ENCODE measurements around the gene MIER2.
"Not testable (repeated sequence)": the region's sequence is repeated elsewhere in the genome, so short reads cannot be mapped to it uniquely, and the experiment has no call there.

MIER2 gene, protein sequence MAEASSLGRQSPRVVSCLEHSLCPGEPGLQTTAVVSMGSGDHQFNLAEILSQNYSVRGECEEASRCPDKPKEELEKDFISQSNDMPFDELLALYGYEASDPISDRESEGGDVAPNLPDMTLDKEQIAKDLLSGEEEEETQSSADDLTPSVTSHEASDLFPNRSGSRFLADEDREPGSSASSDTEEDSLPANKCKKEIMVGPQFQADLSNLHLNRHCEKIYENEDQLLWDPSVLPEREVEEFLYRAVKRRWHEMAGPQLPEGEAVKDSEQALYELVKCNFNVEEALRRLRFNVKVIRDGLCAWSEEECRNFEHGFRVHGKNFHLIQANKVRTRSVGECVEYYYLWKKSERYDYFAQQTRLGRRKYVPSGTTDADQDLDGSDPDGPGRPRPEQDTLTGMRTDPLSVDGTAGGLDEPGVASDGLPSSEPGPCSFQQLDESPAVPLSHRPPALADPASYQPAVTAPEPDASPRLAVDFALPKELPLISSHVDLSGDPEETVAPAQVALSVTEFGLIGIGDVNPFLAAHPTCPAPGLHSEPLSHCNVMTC

DNA sequence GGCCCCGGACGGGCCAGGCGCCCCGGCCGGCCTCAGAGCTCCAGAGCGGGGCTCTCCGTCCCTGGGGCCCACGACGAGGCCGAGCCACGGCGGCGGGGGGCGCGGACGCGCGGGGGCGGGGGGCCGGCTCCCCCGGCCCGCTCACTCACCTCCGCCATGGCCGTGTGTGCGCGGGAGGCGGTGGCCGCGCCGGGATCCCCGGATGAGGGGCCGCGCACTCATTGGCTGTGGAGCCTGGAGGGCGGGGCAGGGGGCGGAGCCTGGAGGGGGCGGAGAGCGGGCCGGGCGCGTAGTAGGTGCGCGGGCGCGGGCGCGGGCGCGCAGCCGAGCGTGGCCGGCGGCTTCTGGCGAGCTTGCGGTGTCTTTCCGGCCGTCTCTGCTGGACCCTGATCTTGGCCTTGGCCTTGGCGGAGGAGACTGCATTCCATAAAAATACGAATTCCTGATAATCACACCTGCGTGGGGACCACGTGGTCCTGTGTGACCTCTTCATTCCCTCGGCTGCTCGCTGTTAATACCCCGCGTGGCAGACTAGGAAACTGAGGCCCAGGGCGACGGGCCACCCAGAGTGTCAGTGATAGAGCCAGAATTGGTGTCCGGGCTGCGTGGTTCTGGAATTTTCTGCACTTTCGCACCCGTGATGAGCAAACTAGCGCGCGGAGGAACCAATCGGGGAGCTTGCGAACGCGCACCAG, at the start of gene MIER2:
Gene MIER2, minus strand, starts transcription at position 172 of the 695 bp plus-strand sequence. Its CDS starts 14 bp downstream, at position 158.
- CTCF ChIA-PET, result no interaction called here
- H3K27ac ChIP-seq, result peak within 1 kb of the TSS; percentile 83
- TF ChIP-seq, protein P1, sequence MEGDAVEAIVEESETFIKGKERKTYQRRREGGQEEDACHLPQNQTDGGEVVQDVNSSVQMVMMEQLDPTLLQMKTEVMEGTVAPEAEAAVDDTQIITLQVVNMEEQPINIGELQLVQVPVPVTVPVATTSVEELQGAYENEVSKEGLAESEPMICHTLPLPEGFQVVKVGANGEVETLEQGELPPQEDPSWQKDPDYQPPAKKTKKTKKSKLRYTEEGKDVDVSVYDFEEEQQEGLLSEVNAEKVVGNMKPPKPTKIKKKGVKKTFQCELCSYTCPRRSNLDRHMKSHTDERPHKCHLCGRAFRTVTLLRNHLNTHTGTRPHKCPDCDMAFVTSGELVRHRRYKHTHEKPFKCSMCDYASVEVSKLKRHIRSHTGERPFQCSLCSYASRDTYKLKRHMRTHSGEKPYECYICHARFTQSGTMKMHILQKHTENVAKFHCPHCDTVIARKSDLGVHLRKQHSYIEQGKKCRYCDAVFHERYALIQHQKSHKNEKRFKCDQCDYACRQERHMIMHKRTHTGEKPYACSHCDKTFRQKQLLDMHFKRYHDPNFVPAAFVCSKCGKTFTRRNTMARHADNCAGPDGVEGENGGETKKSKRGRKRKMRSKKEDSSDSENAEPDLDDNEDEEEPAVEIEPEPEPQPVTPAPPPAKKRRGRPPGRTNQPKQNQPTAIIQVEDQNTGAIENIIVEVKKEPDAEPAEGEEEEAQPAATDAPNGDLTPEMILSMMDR (conservative IDR thresholded peaks at IDR 0.05; ENCODE audit: low read depth), result no peak
- peak; percentile 95 for DNase-seq (ENCODE audit: low spot score)
- POLR2A ChIA-PET (ENCODE audit: low non-redundant PET), result interaction anchor here (1.0 to 1.2 kb wide), 2 partner anchors 29 to 141 kb away, joined by 3 to 4 read pairs; no protein-coding TSS in a partner anchor

DNA sequence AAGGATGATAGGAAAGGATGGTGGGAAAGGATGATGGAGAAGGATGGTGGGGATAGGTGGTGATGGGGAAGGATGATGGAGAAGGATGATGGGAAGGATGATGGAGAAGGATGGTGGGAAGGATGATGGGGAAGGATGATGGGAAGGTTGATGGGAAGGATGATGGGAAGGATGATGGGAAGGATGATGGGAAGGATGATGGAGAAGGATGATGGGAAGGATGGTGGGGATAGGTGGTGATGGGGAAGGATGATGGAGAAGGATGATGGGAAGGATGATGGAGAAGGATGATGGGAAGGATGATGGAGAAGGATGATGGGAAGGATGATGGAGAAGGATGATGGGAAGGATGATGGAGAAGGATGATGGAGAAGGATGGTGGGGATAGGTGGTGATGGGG, 49.0 kb upstream of the MIER2 start:
- POLR2A ChIA-PET (ENCODE audit: low non-redundant PET); H3K27ac ChIP-seq; CTCF ChIA-PET; DNase-seq (ENCODE audit: low spot score): not testable (repeated sequence)

DNA sequence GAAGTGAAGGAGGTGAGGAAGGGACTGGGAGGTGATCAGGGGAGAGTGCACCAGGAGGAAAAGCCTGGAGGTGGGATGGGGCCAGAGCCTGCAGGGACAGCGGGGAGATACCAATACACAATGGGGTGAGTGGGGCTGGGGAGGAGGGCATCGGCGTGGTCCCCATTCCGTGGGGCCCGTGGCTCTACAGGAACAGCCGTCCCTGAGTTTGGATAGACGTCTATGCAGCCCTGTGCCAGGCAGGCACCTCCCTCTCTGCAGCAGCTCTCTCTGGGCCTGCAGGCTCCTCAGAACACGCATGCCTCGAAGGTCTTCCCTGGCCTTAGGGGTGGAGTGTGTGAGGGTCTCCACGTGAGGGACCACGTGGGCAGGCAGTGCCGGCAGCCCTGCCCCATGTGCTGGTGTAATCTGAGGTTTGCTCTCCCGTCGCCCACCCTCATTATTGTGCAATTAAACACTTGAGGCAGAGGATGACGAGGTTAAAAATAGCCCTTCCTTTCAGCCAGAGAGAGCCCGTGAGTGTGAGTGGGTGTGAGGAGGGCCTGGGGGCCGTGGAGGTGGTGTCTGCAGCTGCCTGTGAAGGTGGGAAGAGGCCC, 47.9 kb upstream of the MIER2 start:
- no peak overlapping the region for H3K27ac ChIP-seq
- TF ChIP-seq, protein P1 (conservative IDR thresholded peaks at IDR 0.05; ENCODE audit: low read depth), result no peak
- ChIA-PET POLR2A (ENCODE audit: low non-redundant PET) (no interaction called here), CTCF (no interaction called here)
- no peak for DNase-seq (ENCODE audit: low spot score)

DNA sequence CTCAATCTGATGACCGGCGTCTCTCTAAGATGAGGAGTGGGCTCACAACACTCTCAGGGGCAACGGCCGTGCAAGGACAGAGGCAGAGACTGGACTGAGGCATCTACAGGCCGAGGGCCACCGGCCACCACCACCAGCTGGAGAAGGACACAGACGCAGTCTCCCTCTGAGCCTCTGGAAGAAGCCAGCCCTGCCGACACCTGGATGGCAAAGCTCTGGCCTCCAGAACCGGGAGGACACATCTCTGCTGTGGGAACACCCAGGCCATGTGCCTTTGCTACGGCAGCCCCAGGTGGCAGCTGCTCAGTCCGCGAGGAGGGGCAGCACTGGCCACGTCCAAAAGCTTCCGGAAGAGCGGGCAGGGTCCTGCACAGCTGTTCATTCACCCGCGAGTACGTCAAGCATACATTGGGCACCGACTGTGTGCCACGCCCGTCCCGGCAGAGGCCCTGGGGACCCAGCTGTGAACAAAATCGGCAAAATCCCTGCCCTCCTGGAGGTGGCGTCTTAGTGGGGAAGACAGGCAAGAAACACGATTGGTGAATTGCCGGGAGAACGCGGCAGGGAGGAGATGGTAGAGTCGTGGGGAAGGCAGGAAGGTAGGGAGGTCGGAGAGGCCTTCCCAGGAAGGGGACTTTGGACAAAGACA, 47.3 kb upstream of the MIER2 start:
- no peak overlapping the region for H3K27ac ChIP-seq
- POLR2A ChIA-PET (ENCODE audit: low non-redundant PET), result no interaction called here
- CTCF ChIA-PET, result no interaction called here
- TF ChIP-seq, protein P1 (conservative IDR thresholded peaks at IDR 0.05; ENCODE audit: low read depth), result no peak
- DNase-seq (ENCODE audit: low spot score), result no peak

DNA sequence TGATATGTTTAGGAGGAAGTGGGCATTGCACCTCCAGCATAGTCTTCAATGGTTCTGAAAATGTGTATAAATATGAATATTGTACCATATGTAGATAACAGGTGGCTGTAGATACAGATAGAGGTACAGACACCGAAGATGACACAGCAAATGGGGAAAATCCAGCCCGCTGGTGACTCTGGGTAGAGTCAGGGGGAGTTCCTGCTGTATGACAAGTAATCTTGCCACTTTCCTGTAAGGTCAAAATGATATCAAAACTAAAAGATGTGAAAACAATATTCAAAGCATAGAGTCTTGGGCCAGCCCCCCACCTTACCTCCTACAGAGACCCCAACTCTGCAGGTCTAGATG, 46.6 kb upstream of the MIER2 start:
- TF ChIP-seq, protein P1 (conservative IDR thresholded peaks at IDR 0.05; ENCODE audit: low read depth), result no peak
- POLR2A ChIA-PET (ENCODE audit: low non-redundant PET), result no interaction called here
- DNase-seq (ENCODE audit: low spot score), result no peak
- CTCF ChIA-PET, result no interaction called here
- no peak overlapping the region for H3K27ac ChIP-seq

DNA sequence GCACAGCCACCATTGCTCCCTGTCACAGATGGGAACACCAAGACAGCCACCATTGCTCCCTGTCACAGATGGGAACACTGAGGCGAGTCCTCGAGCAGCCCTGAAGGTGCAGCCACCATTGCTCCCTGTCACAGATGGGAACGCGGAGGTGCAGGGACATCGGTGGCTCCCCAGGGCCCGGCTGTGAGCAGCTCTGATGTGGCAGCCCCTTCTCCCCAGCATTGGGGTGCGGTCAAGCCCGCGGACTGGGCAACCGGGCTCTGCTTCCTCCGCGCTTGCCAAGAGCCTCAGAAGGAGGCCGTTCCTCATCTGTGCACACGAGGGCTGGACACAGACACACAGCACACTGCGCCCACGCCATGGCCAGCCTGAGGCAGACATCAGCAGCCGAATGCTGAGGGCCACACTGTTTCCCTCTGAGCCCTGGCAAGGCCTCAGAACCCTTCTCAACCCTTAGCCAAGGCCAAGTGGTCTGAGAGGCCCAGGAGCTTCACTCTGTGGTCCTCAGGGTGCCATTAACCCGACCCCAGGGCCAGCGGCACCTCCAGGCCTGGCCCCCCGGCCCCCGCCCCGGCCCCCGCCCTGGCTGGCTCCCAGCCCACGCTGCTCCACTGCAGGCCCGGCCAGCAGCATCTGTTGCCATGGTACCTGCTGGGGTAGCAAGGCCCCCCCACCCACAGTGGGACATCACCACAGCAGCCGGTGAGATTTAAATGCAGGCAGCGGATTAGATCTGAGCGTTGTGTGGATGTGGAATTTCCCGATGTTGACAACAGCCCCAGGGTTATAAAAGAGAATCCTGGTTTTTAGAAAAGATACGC, 46.0 kb upstream of the MIER2 start:
- H3K27ac ChIP-seq, result no peak overlapping the region
- ChIA-PET POLR2A (ENCODE audit: low non-redundant PET) (no interaction called here), CTCF (no interaction called here)
- TF ChIP-seq, protein P1 (conservative IDR thresholded peaks at IDR 0.05; ENCODE audit: low read depth), result no peak
- no peak for DNase-seq (ENCODE audit: low spot score)

All from RWPE1 (cell line).